CD4-positive, alpha-beta T cell treated with Interleukin-17A for 1 hour (primary cell): ENCODE results near the gene PI3.

Source experiments
- DNase-seq: peaks from one replicate; pipeline ENCODE4 v3.0.0-alpha.2; 2020

The PI3 gene

GRCh38 chr20:45189067-45189609 is 14.4 kb downstream of the PI3 start:
- DNase-seq, result no peak

GRCh38 chr20:45189861-45190260 is 15.2 kb downstream of the PI3 start:
- no peak for DNase-seq

- no peak for DNase-seq
Observed at GRCh38 chr20:45191926-45192325, 17.2 kb downstream of the PI3 start.

GRCh38 chr20:45193331-45193730 is 18.6 kb downstream of the PI3 start:
- no peak for DNase-seq

- no peak for DNase-seq
Observed at GRCh38 chr20:45206725-45207124, 32.0 kb downstream of the PI3 start, which contains the start of gene SEMG1. SEMG1 (plus strand) TSS chr20:45207033; CDS start chr20:45207054, 21 bp downstream.

GRCh38 chr20:45209924-45210323 is 35.2 kb downstream of the PI3 start:
- DNase-seq, result no peak

GRCh38 chr20:45211569-45212474 is 37.1 kb downstream of the PI3 start:
- no peak for DNase-seq

GRCh38 chr20:45212836-45213235 is 38.1 kb downstream of the PI3 start:
- no peak for DNase-seq

GRCh38 chr20:45218124-45218523 is 43.4 kb downstream of the PI3 start:
- DNase-seq, result no peak

- no peak for DNase-seq
Observed at GRCh38 chr20:45218636-45219035, 43.9 kb downstream of the PI3 start.

- no peak for DNase-seq
Observed at GRCh38 chr20:45221076-45221475, 46.4 kb downstream of the PI3 start, which contains the start of gene SEMG2. SEMG2 (plus strand) TSS chr20:45221373; CDS start chr20:45221390, 17 bp downstream.

GRCh38 chr20:45223136-45223535 is 48.4 kb downstream of the PI3 start:
- no peak for DNase-seq
